Measurements from ENCODE around the gene TRABD2A. TPM values are rescaled to one million over a fixed set of nuclear protein-coding genes. Genes with fewer than 3 reads are reported as not detected.

TRABD2A gene
- total RNA-seq, 2 donors from 2014 or later: 0.52 to 5.3 TPM

DNA sequence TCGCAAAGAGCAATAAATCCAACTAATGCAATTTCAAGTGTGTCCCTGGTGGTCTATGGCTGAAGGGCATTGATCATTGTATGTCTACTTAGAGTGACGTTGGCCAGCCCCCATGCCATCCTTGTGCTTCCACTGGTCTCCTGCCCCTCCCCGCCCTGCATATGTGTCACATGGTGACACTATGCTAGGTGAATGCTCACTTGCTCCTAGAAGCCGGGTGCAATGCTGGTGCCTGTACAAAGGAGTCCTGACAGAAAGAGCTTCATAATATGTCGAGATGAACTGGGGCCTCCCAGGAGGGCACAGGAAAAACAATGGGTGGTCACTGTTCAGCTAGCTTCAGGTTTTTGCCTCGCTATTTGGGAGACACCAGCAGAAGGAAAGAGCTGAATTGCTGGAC is 5.9 kb upstream of the TRABD2A start:
- no peaks in the 10 kb centered on the region for H3K9me3 ChIP-seq
- H3K4me3 ChIP-seq: no peak overlapping the region
- no peak for ATAC-seq
- TF ChIP-seq CTCF (IDR thresholded peaks at IDR 0.05) (no peak), POLR2A (IDR thresholded peaks at IDR 0.05) (no peak)
- intact Hi-C loops (cut with DNase I): no loop called here
- 90 to 92% methylated on average over 6 of the region's 6 CpGs for WGBS, 2 donors
- no peaks in the 10 kb centered on the region for H3K27me3 ChIP-seq
- peaks cover 10% of the 10 kb centered on the region for H3K4me1 ChIP-seq
- H3K36me3 ChIP-seq (replicated peaks in 1 of 2; ENCODE audit: insufficient read depth in 1 of 2, low read depth in 2 of 2): no peaks in the 10 kb centered on the region
- no peak overlapping the region for H3K27ac ChIP-seq
- no peak for DNase-seq

DNA sequence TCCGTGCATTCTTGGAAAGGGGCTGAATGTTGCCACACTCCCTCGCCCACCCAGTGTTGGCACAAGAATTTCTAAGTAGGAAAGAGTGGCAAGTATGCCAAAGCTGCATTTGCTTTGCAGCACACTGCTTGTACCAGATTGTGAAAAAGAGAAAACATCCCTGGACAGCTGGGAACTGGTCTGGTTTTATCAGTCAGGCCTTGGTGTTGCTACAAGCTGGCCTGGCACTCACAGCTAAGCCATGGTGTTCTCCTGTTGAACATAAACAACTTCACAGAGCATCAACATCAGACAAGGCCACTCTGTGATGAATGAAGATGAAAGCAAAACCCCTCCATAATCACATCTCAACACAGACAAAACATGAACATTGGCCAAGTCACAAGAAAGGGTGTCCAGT is 4.2 kb upstream of the TRABD2A start:
- no peak for ATAC-seq
- no peaks in the 10 kb centered on the region for H3K9me3 ChIP-seq
- TF ChIP-seq POLR2A (IDR thresholded peaks at IDR 0.05): no peak
- no peak for TF ChIP-seq CTCF (IDR thresholded peaks at IDR 0.05)
- peaks cover 27% of the 10 kb centered on the region for H3K4me1 ChIP-seq
- WGBS, 2 donors: 66 to 93% methylated on average over 2 of the region's 2 CpGs
- intact Hi-C loops (cut with DNase I): no loop called here
- no peak overlapping the region for H3K4me3 ChIP-seq
- no peak for DNase-seq
- no peak overlapping the region for H3K27ac ChIP-seq
- H3K27me3 ChIP-seq: peaks cover 0 to 15% of the 10 kb centered on the region in 2 donors
- no peaks in the 10 kb centered on the region for H3K36me3 ChIP-seq (replicated peaks in 1 of 2; ENCODE audit: insufficient read depth in 1 of 2, low read depth in 2 of 2)

DNA sequence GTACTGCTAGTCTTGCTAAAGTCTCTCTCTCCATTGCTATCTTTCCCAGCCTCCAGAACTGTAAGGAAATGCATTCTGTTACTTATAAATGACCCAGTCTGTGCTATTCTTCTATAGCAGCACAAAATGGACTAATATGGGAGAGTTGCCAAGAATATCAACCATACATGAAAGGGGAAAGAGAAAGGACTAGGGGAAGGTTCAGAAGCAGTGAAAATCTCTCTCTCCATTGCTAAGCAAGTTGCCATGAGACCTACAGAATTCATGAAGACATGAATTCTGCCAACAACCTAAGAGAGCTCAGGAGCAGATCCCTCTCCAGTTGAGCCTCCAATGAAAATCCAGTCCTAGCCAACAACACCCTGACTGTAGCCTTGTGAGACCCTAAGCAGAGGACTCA is 3.6 kb upstream of the TRABD2A start:
- Histone ChIP-seq H3K27ac (no peak overlapping the region), H3K4me1 (peaks cover 29% of the 10 kb centered on the region), H3K36me3 (replicated peaks in 1 of 2; ENCODE audit: insufficient read depth in 1 of 2, low read depth in 2 of 2) (no peaks in the 10 kb centered on the region), H3K27me3 (peaks cover 0 to 16% of the 10 kb centered on the region in 2 donors), H3K9me3 (no peaks in the 10 kb centered on the region), H3K4me3 (no peak overlapping the region)
- TF ChIP-seq POLR2A (IDR thresholded peaks at IDR 0.05) (no peak), CTCF (IDR thresholded peaks at IDR 0.05) (no peak)
- DNase-seq (no peak), ATAC-seq (no peak)
- intact Hi-C loops (cut with DNase I): no loop called here

DNA sequence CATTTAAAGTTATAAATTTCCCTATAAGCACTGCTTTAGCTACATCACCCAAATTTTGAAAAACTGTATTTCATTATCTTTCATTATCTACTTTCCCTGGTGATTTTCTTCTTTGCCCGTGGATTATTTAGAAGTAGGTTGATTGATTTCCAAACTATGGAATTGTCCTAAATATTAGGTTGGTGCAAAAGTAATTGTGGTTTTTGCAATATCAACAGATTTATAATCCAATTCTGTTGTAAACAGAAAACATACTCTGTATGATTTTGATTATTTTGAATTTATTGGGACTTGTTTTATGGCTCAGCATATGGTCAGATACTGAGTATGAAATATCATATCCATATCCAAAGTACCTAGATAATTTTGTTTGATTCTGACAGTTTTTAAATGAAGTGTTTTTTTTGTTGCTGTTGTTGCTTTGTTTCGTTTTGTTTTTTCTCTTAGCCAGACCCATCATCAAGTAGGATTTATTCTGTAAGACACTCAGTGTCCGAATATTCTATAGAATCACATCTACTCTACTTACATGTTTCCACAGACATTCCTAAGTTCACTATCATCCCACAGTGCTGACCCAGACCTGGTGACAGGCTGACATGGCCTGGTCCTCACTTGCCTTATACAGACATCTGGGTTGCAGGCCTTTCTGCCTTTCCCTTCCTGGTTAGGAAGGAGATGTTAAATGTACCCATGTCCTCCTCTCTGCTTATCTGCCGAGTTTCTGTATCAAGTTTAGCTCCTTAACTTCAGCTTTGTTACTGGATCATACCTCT is 2.1 kb upstream of the TRABD2A start:
- no peaks in the 10 kb centered on the region for H3K9me3 ChIP-seq
- DNase-seq: no peak
- intact Hi-C loops (cut with DNase I): no loop called here
- ATAC-seq: no peak
- WGBS, 2 donors: 69 to 75% methylated on average over 4 of the region's 4 CpGs
- no peak overlapping the region for H3K4me3 ChIP-seq
- peaks cover 0 to 16% of the 10 kb centered on the region in 2 donors for H3K27me3 ChIP-seq
- no peaks in the 10 kb centered on the region for H3K36me3 ChIP-seq (replicated peaks in 1 of 2; ENCODE audit: insufficient read depth in 1 of 2, low read depth in 2 of 2)
- peaks cover 23% of the 10 kb centered on the region for H3K4me1 ChIP-seq
- TF ChIP-seq POLR2A (IDR thresholded peaks at IDR 0.05): no peak
- H3K27ac ChIP-seq: no peak overlapping the region

- no peak for TF ChIP-seq POLR2A (IDR thresholded peaks at IDR 0.05)
- TF ChIP-seq CTCF (IDR thresholded peaks at IDR 0.05): no peak
- intact Hi-C loops (cut with DNase I): no loop called here
- Histone ChIP-seq H3K27ac (no peak overlapping the region), H3K36me3 (replicated peaks in 1 of 2; ENCODE audit: insufficient read depth in 1 of 2, low read depth in 2 of 2) (no peaks in the 10 kb centered on the region), H3K4me1 (peaks cover 23% of the 10 kb centered on the region), H3K4me3 (no peak overlapping the region), H3K27me3 (peaks cover 0 to 16% of the 10 kb centered on the region in 2 donors), H3K9me3 (no peaks in the 10 kb centered on the region)
- ATAC-seq: no peak
- 50 to 51% methylated on average over 3 of the region's 3 CpGs for WGBS, 2 donors
- DNase-seq: no peak
Observed at GRCh38 chr2:84882414-84882738, 1.5 kb upstream of the TRABD2A start.

All from body of pancreas (tissue), 4 donors.